Measurements from ENCODE around the gene AGBL1.

Gene AGBL1

DNA sequence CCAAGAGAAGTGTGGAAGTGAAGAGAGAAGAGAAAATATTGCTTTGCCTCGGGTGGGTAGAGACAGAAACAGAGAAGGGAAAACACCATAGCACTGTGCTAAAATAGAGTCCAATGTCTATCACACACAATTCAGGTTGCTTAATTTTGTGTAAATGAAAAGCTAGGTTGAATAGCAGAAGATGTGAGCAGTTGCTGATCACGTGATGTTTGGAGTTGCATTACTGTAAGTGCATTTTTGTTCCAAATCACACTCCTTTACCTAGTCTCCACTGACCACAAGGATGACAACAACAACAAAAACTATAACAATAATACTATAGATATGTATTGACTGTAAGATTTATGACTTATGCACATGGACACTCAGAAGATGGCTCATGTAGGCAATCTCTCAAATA is 683.2 kb downstream of the AGBL1 start:
- DNase-seq (ENCODE audit: extremely low read depth in 1 of 2, low read depth in 1 of 2): no peak

GRCh38 chr15:86764021-86764420 is 684.4 kb downstream of the AGBL1 start:
- no peak for DNase-seq (ENCODE audit: extremely low read depth in 1 of 2, low read depth in 1 of 2)

DNA sequence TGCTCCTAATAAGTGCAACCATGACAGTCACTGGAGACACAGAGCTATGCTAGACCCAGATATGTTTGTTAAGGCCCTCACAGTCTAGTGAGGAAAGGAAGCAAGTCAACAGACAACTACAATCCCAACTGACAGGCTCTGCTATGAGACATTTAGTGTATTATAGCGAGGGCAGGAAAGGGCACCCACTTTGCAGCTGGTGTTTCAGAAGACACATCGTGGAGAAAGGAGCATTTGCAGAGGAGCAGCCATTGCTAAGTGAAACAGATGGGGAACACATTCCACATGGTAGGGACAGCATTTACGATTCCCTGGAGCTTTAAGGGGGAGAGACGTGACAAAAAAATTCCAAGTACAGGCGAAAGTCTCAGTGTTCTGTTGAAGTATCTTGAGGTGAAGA is 685.6 kb downstream of the AGBL1 start:
- DNase-seq (ENCODE audit: extremely low read depth in 1 of 2, low read depth in 1 of 2): no peak

- DNase-seq (ENCODE audit: extremely low read depth in 1 of 2, low read depth in 1 of 2): no peak
Observed at GRCh38 chr15:86772369-86773059, 692.8 kb downstream of the AGBL1 start.

GRCh38 chr15:86773736-86774135 is 694.1 kb downstream of the AGBL1 start:
- no peak for DNase-seq (ENCODE audit: extremely low read depth in 1 of 2, low read depth in 1 of 2)

DNA sequence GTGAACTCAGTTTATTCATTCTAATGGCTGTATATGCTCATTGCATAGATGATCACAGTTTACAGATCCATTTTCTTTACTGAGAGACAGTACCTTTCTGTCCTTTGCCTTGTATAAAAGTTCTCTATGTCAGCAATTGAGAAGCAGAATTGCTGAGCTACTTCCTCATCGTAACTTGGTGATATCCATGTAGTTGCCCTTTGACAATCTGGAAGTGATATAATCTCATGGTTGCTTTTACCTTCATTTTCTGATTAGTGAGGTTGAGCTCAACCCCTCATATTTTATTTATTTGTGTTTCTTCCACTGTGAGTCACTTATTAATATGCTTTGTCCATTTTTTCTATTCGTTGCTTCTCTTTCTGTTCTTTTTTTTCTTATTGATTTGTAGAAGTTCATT is 696.5 kb downstream of the AGBL1 start:
- DNase-seq (ENCODE audit: extremely low read depth in 1 of 2, low read depth in 1 of 2): no peak

- no peak for DNase-seq (ENCODE audit: extremely low read depth in 1 of 2, low read depth in 1 of 2)
Observed at GRCh38 chr15:86796521-86796920, 716.9 kb downstream of the AGBL1 start.

DNA sequence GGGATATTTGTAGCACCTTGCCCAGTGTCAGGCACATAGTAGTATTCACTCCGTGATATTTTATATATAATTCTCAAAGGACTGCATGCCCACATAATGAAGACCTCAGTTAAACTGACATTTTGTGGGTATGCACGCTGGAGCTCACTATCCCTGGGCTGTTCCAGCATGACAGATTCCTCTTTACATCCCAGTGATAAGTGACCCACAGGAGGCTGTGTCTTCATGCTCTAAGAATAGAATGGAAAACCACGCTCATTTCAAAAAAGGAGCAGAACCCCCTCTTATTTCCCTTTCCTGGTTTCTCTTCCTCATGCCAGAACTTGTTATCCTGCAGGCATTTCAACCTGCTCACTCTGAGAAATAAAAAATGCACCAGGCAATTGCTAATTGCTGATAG is 717.5 kb downstream of the AGBL1 start:
- no peak for DNase-seq (ENCODE audit: extremely low read depth in 1 of 2, low read depth in 1 of 2)

- no peak for DNase-seq (ENCODE audit: extremely low read depth in 1 of 2, low read depth in 1 of 2)
Observed at GRCh38 chr15:86799226-86799625, 719.6 kb downstream of the AGBL1 start.

GRCh38 chr15:86802244-86802643 is 722.6 kb downstream of the AGBL1 start:
- DNase-seq (ENCODE audit: extremely low read depth in 1 of 2, low read depth in 1 of 2): no peak

GRCh38 chr15:86804406-86804805 is 724.7 kb downstream of the AGBL1 start:
- DNase-seq (ENCODE audit: extremely low read depth in 1 of 2, low read depth in 1 of 2): no peak

DNA sequence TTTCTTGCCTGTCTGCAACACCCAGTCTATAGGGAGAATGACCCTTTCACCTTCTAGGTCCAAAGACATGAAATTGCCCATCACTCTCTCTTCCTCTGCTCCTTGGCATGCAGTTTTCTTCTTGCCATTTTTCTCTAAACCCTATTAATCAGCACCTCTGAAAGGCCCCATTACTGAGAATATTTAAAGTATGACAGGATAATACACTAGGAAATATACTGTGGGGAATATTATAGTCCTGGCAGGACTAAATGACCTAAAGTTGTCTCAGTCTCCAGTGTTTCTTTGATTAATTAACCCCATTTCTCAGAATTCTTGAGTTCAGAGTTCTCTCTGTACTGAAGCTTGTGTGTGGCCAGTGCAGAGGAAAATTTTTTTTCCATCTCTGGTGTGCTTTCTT is 730.7 kb downstream of the AGBL1 start:
- no peak for DNase-seq (ENCODE audit: extremely low read depth in 1 of 2, low read depth in 1 of 2)

DNA sequence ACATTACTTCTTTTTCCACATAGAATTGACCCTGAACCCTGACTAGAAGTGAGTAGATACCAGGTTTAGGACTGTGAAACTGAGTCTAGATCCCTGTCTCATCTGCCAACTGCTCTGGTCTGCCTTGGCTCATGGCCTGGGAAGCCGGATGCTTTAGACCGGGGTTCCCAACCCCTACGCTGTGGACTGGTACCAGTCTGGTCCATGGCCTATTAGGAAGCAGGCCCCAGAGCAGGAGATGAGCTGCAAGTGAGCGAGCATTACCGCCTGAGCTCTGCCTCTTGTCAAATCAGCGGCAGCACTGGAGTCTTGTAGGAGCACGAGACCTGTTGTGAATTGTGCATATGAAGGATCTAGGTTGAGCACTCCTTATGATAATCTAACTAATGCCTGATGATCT is 734.2 kb downstream of the AGBL1 start:
- no peak for DNase-seq (ENCODE audit: extremely low read depth in 1 of 2, low read depth in 1 of 2)

DNA sequence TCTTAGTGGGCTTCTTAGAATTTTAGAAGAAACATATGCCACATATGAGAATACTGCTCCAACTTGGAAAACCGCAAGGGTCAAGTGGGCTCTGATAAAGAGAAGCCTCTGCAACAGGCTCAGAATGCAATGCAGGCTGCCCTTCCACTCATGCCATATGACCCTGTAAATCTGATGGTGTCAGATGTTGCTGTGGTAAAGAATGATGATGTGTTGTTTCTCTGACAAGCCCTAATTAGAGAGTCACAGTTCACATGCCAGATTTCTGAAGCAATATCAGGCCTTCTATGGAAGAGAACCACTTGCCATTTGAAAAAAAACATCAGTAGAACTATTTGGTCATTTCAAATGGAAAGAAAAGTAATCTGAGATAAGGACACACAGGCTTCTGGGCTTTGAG is 749.6 kb downstream of the AGBL1 start:
- DNase-seq (ENCODE audit: extremely low read depth in 1 of 2, low read depth in 1 of 2): no peak

GRCh38 chr15:86830304-86830703 is 750.6 kb downstream of the AGBL1 start:
- peak in 1 of 2 donors; percentile 1 for DNase-seq (ENCODE audit: extremely low read depth in 1 of 2, low read depth in 1 of 2)

- no peak for DNase-seq (ENCODE audit: extremely low read depth in 1 of 2, low read depth in 1 of 2)
Observed at GRCh38 chr15:86833595-86833994, 753.9 kb downstream of the AGBL1 start.

- no peak for DNase-seq (ENCODE audit: extremely low read depth in 1 of 2, low read depth in 1 of 2)
Observed at GRCh38 chr15:86834115-86834863, 754.6 kb downstream of the AGBL1 start.

- DNase-seq (ENCODE audit: extremely low read depth in 1 of 2, low read depth in 1 of 2): no peak
Observed at GRCh38 chr15:86837294-86838061, 757.8 kb downstream of the AGBL1 start.

GRCh38 chr15:86839502-86839901 is 759.8 kb downstream of the AGBL1 start:
- no peak for DNase-seq (ENCODE audit: extremely low read depth in 1 of 2, low read depth in 1 of 2)

DNA sequence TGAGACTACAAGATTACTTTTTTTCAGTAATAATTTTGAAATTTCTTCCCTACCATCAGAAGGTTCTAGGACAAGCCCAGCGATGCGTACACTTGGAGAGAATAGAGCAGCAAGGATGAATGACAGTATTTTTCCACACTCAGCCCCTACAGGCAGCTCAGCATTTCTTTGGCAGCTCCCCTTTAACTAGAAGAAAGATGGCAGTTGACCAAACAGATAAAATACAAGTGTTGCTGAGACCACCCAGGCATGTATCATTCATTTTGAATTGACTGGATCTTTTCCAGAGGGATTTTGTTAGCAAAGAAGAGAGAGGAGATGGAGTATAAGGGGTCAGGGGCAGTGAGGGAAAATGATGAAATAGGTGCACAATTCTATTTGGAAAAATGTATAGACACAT is 761.3 kb downstream of the AGBL1 start:
- no peak for DNase-seq (ENCODE audit: extremely low read depth in 1 of 2, low read depth in 1 of 2)

- no peak for DNase-seq (ENCODE audit: extremely low read depth in 1 of 2, low read depth in 1 of 2)
Observed at GRCh38 chr15:86842199-86842598, 762.5 kb downstream of the AGBL1 start.

DNA sequence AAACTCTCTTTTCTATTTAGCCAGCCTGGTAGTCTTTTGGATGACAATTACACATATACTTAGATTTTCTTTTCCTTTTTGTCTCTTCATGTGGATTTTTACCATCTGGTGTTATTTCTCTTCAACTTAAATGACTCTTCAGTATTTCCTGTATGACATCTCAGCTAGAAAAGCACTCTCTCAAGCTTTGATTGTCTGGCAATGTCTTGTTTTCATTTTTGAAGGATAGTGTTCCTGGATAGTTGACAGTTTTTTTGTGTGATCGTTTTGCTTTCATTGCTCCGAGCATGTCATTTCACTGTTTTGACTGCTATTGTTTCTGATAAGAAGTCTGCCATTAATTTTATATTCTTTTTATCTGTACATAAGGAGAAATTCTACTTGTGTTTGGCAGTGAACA is 766.4 kb downstream of the AGBL1 start:
- no peak for DNase-seq (ENCODE audit: extremely low read depth in 1 of 2, low read depth in 1 of 2)
